Smooth muscle cell of the umbilical artery (primary cell): ENCODE data around the gene TRIM32. TPM values are rescaled to one million over a fixed set of nuclear protein-coding genes. Genes with fewer than 3 reads are reported as not detected.

Experiments
- total RNA-seq: library from RNA; depleted of rRNA; stranded (reverse); fragments of >200 nt; gene quantifications from 2 replicates; pipeline ENCODE4 v1.2.3, GENCODE V29; 2014

TRIM32 gene, protein sequence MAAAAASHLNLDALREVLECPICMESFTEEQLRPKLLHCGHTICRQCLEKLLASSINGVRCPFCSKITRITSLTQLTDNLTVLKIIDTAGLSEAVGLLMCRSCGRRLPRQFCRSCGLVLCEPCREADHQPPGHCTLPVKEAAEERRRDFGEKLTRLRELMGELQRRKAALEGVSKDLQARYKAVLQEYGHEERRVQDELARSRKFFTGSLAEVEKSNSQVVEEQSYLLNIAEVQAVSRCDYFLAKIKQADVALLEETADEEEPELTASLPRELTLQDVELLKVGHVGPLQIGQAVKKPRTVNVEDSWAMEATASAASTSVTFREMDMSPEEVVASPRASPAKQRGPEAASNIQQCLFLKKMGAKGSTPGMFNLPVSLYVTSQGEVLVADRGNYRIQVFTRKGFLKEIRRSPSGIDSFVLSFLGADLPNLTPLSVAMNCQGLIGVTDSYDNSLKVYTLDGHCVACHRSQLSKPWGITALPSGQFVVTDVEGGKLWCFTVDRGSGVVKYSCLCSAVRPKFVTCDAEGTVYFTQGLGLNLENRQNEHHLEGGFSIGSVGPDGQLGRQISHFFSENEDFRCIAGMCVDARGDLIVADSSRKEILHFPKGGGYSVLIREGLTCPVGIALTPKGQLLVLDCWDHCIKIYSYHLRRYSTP
- total RNA-seq = 27.0 and 31.1 TPM in 2 replicates

DNA sequence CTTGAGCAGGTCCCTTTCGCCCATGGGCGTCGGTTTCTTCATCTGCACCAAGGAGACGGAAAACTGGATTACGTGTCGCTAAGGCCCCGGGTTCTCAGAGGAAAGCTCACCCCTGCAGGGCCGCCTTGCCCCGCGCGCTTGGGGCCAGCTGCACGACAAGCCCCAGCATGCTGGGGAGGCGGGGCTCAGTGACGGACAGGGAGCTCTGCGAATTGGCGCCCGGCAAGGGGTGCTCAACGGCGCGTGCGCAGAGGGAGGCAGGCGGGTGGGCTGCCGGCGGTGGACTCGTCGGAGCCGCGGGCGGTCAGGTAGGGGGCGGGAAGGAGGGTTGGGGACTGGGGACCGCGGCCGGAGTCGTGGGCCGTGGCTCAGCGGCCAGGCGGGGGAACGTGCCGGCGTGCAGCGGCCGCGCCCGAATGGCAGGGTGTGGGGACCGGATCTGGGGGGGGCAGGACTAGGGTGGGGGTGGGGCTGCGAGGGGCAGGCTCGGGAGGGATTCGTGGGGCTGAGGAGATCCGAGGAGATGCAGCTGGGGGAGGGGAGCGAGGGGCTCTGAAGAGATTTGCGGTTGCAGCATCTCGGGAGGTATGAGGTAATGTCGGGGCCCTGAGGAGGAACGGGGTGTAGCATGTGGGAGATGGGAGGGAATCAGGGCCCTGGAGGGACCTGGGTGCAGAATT is at the start of gene TRIM32:
Gene TRIM32, plus strand, starts transcription at position 232 of the 680 bp plus-strand sequence. CDS start 10,438 bp downstream, outside the sequence.

